Vagina (tissue), 2 donors: Measurements from ENCODE around the gene CAPZA2.

Experiments used
- POLR2A ChIP-seq, 2 donors: fragments of 450-650 bp; IDR thresholded peaks; one replicate each; pipeline ENCODE4 v1.6.1; 2017; ENCODE audit warnings: antibody characterized with exemption in 2 of 2, mild to moderate bottlenecking in 2 of 2, moderate library complexity in 2 of 2
- POLR2AphosphoS5 ChIP-seq, 2 donors: sonication (generic); formaldehyde crosslinking; IDR thresholded peaks; one replicate each; pipeline ENCODE4 v1.9.0; 2017; ENCODE audit warnings: antibody characterized with exemption in 2 of 2, mild to moderate bottlenecking in 2 of 2, low read depth in 1 of 2; ENCODE audit not compliant: insufficient read depth in 1 of 2
- TF ChIP-seq, protein P1 (sequence below), 3 experiments: fragments of 450-650 bp in 2 of 3; fragments of 200-600 bp in 1 of 3; sonication (generic) in 1 of 3; IDR thresholded peaks; one replicate each; pipeline ENCODE4 v1.5.1; 2017 to 2019; ENCODE audit warnings: antibody characterized with exemption in 3 of 3, mild to moderate bottlenecking in 2 of 3, moderate library complexity in 2 of 3

DNA sequence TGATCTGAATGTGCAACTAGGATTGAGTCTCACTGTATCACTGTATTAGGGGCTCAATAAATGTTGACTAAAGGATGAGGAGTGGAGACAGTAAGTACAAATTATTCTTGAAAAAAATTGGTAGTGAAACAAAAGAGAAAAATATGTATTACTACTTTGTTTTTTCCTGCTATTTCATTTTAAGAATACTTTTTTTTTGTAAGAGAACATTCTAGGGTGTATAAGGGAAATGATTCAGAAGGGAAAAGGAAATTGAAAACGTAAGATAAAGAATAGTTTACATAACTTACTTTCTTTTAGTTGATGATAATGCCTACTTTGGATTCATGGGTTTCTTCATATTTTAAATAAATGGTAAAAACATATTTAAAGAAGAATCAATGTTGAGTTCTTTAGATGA is 9.6 kb downstream of the CAPZA2 start:
- no peak for TF ChIP-seq POLR2AphosphoS5 (IDR thresholded peaks at IDR 0.05; ENCODE audit: insufficient read depth in 1 of 2, low read depth in 1 of 2)
- TF ChIP-seq, protein P1, sequence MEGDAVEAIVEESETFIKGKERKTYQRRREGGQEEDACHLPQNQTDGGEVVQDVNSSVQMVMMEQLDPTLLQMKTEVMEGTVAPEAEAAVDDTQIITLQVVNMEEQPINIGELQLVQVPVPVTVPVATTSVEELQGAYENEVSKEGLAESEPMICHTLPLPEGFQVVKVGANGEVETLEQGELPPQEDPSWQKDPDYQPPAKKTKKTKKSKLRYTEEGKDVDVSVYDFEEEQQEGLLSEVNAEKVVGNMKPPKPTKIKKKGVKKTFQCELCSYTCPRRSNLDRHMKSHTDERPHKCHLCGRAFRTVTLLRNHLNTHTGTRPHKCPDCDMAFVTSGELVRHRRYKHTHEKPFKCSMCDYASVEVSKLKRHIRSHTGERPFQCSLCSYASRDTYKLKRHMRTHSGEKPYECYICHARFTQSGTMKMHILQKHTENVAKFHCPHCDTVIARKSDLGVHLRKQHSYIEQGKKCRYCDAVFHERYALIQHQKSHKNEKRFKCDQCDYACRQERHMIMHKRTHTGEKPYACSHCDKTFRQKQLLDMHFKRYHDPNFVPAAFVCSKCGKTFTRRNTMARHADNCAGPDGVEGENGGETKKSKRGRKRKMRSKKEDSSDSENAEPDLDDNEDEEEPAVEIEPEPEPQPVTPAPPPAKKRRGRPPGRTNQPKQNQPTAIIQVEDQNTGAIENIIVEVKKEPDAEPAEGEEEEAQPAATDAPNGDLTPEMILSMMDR (IDR thresholded peaks at IDR 0.05), result no peak
- TF ChIP-seq POLR2A (IDR thresholded peaks at IDR 0.05), result no peak
